ENCODE results near the gene VCL. TPM values are rescaled to one million over a fixed set of nuclear protein-coding genes. Genes with fewer than 3 reads are reported as not detected.

VCL gene
- total RNA-seq, 1 experiment from 2014 or later = 382 TPM

DNA sequence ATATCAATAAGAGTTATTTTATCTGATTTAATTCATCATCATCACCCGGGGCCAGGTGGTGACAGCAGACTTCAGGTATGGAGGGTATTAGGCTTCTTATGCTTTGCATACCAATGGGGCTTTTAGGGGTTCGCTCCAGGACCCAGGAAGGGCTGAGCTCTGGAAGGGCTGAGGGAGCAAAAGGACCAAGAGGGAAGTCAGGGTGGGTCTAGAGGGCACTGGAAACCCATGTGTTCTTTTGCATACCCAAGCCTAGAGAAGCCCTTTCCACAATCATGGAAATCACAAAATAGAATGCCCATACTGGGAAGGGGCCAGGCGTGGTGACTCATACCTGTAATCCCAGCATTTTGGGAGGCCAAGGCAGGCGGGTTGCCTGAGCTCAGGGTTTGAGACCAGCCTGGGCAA lies 30.9 kb upstream of the VCL start:
- Histone ChIP-seq H3K9me2 (replicated peaks; ENCODE audit: low read length) (no peaks in the 10 kb centered on the region), H3K4me3 (ENCODE audit: low read length) (no peak overlapping the region), H3K27ac (ENCODE audit: low read length) (peak overlapping the region; percentile 73), H3K4me1 (ENCODE audit: insufficient read depth, low read length) (peaks cover 27% of the 10 kb centered on the region), H4K20me1 (ENCODE audit: low read length) (no peaks in the 10 kb centered on the region), H3K9ac (ENCODE audit: low read length) (no peak overlapping the region), H3K79me2 (ENCODE audit: low read length) (no peaks in the 10 kb centered on the region), H3F3A (ENCODE audit: low read length, unreplicated experiment) (peaks cover 10% of the 10 kb centered on the region), H3K4me2 (ENCODE audit: low read length) (peak overlapping the region; percentile 50; the same call in 1 of the 2 replicates), H2AFZ (ENCODE audit: low read length) (no peak overlapping the region), H3K9me3 (ENCODE audit: low read length) (no peaks in the 10 kb centered on the region), H3K36me3 (ENCODE audit: low read depth, low read length) (no peaks in the 10 kb centered on the region), H3K27me3 (ENCODE audit: low read length) (no peaks in the 10 kb centered on the region)
- POLR2A ChIA-PET (ENCODE audit: unreplicated experiment) = interaction anchor here (2.3 kb wide), 1 partner anchor 32 kb away, joined by 27 read pairs; the partner anchor contains the start of gene VCL
- intact Hi-C loops (cut with micrococcal nuclease) = loop anchor here (2.0 kb wide), 1 partner anchor 56 kb away; the partner anchor contains the start of gene PLAU
- ATAC-seq (no peak), DNase-seq (peak; percentile 53)
- TF ChIP-seq CTCF (conservative IDR thresholded peaks at IDR 0.05; ENCODE audit: low read depth, low read length) (no peak), EZH2 (IDR thresholded peaks at IDR 0.05; ENCODE audit: low read length, unreplicated experiment) (no peak), EZH2phosphoT487 (IDR thresholded peaks at IDR 0.05; ENCODE audit: borderline replicate concordance, low read length) (no peak)
- CTCF ChIA-PET = interaction anchor here (0.6 to 2.3 kb wide), 4 partner anchors 10 to 87 kb away, joined by 3 to 8 read pairs (median 8); no protein-coding TSS in a partner anchor
- no TSS peak for BruUV-seq (replicated peaks)

GRCh38 chr10:73967544-73967943 lies 30.4 kb upstream of the VCL start:
- Histone ChIP-seq H3K27me3 (ENCODE audit: low read length) (no peaks in the 10 kb centered on the region), H3K4me1 (ENCODE audit: insufficient read depth, low read length) (peaks cover 27% of the 10 kb centered on the region), H3K9me2 (replicated peaks; ENCODE audit: low read length) (no peaks in the 10 kb centered on the region), H3K36me3 (ENCODE audit: low read depth, low read length) (no peaks in the 10 kb centered on the region), H3K27ac (ENCODE audit: low read length) (no peak overlapping the region), H4K20me1 (ENCODE audit: low read length) (no peaks in the 10 kb centered on the region), H3K79me2 (ENCODE audit: low read length) (no peaks in the 10 kb centered on the region), H3K4me2 (ENCODE audit: low read length) (no peak overlapping the region), H3K9me3 (ENCODE audit: low read length) (no peaks in the 10 kb centered on the region), H3K9ac (ENCODE audit: low read length) (no peak overlapping the region), H2AFZ (ENCODE audit: low read length) (no peak overlapping the region), H3F3A (ENCODE audit: low read length, unreplicated experiment) (peaks cover 10% of the 10 kb centered on the region), H3K4me3 (ENCODE audit: low read length) (no peak overlapping the region)
- CTCF ChIA-PET = interaction anchor here (2.3 kb wide), 1 partner anchor 11 kb away, joined by 8 read pairs; no protein-coding TSS in a partner anchor
- POLR2A ChIA-PET (ENCODE audit: unreplicated experiment) = interaction anchor here (0.6 to 2.3 kb wide), 2 partner anchors 31 to 38 kb away, joined by 3 to 27 read pairs; partner anchors contain the start of gene VCL
- ATAC-seq (no peak), DNase-seq (no peak)
- intact Hi-C loops (cut with micrococcal nuclease) = loop anchor here (2.0 kb wide), 1 partner anchor 57 kb away; the partner anchor contains the start of gene PLAU
- TF ChIP-seq EZH2phosphoT487 (IDR thresholded peaks at IDR 0.05; ENCODE audit: borderline replicate concordance, low read length) (no peak), CTCF (conservative IDR thresholded peaks at IDR 0.05; ENCODE audit: low read depth, low read length) (no peak), EZH2 (IDR thresholded peaks at IDR 0.05; ENCODE audit: low read length, unreplicated experiment) (no peak)
- no TSS peak for BruUV-seq (replicated peaks)

DNA sequence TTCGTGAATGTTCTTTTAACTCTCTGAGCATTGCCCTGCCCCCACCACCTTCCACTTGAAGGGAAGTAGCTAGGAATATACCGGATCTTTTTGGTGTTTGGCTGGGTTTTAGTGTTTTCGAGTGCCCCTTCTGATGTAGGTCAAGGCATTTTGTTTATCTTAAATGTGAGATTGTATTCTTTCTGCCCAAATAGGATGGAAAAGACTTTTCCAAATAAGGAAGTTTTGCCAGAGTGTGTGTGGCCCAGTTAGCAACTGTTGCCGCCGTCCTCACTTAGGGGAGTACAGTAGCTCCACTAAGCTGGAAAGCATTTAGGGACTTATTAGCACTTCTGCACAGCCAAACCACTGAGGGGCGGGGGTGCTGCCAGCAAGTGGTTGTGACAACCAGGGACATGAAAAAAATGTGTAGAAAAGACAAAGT lies 29.8 kb upstream of the VCL start:
- intact Hi-C loops (cut with micrococcal nuclease) = no loop called here
- no peak for ATAC-seq
- DNase-seq = no peak
- TF ChIP-seq CTCF (conservative IDR thresholded peaks at IDR 0.05; ENCODE audit: low read depth, low read length) (no peak), EZH2 (IDR thresholded peaks at IDR 0.05; ENCODE audit: low read length, unreplicated experiment) (no peak), EZH2phosphoT487 (IDR thresholded peaks at IDR 0.05; ENCODE audit: borderline replicate concordance, low read length) (no peak)
- Histone ChIP-seq H3K4me3 (ENCODE audit: low read length) (no peak overlapping the region), H3K4me2 (ENCODE audit: low read length) (no peak overlapping the region), H3K27ac (ENCODE audit: low read length) (no peak overlapping the region), H3K27me3 (ENCODE audit: low read length) (no peaks in the 10 kb centered on the region), H2AFZ (ENCODE audit: low read length) (no peak overlapping the region), H3K4me1 (ENCODE audit: insufficient read depth, low read length) (peaks cover 27% of the 10 kb centered on the region), H4K20me1 (ENCODE audit: low read length) (no peaks in the 10 kb centered on the region), H3F3A (ENCODE audit: low read length, unreplicated experiment) (peaks cover 10% of the 10 kb centered on the region), H3K79me2 (ENCODE audit: low read length) (no peaks in the 10 kb centered on the region), H3K9ac (ENCODE audit: low read length) (no peak overlapping the region), H3K9me3 (ENCODE audit: low read length) (no peaks in the 10 kb centered on the region), H3K36me3 (ENCODE audit: low read depth, low read length) (no peaks in the 10 kb centered on the region), H3K9me2 (replicated peaks; ENCODE audit: low read length) (no peaks in the 10 kb centered on the region)
- ChIA-PET CTCF (interaction anchor here (0.6 kb wide), 1 partner anchor 82 kb away, joined by 3 read pairs; no protein-coding TSS in a partner anchor), POLR2A (ENCODE audit: unreplicated experiment) (interaction anchor here (0.6 to 0.7 kb wide), 2 partner anchors 11 to 38 kb away, joined by 3 to 4 read pairs; no protein-coding TSS in a partner anchor)
- no TSS peak for BruUV-seq (replicated peaks)
